GM12878 (cell line): ENCODE results near the gene SLX4IP. TPM values are rescaled to one million over a fixed set of nuclear protein-coding genes. Genes with fewer than 3 reads are reported as not detected.
A peak's percentile ranks its signal among the peaks of the same experiment; 100 is the strongest.

Experiments used
- BACH1 ChIP-seq: fragments of 450-650 bp; IDR thresholded peaks from 2 replicates; pipeline ENCODE4 v1.6.1; 2017; ENCODE audit warnings: mild to moderate bottlenecking, borderline replicate concordance
- EGR1 ChIP-seq, 2 experiments: IDR thresholded peaks; 1 replicate in 1 of 2; 2 replicates in 1 of 2; pipeline ENCODE4 v1.6.1; 2011 to 2012; ENCODE audit warnings: low read depth in 2 of 2, low read length in 2 of 2, borderline replicate concordance in 1 of 2, mild to moderate bottlenecking in 1 of 2, moderate library complexity in 1 of 2
- ESRRA ChIP-seq: IDR thresholded peaks from 2 replicates; pipeline ENCODE4 v1.6.1; 2012; ENCODE audit warnings: mild to moderate bottlenecking, low read length, improper control_type of control experiment
- GABPA ChIP-seq: IDR thresholded peaks from 2 replicates; pipeline ENCODE4 v1.6.1; 2014; ENCODE audit warnings: antibody characterized with exemption, low read depth, mild to moderate bottlenecking, inconsistent platforms
- HDAC2 ChIP-seq: fragments of 200-600 bp; sonication (generic); IDR thresholded peaks from 2 replicates; pipeline ENCODE4 v1.6.1; 2017
- MTA3 ChIP-seq: IDR thresholded peaks from 2 replicates; pipeline ENCODE4 v1.6.1; 2012; ENCODE audit warnings: low read length, inconsistent platforms, borderline replicate concordance
- SREBF1 ChIP-seq: IDR thresholded peaks from 2 replicates; pipeline ENCODE4 v1.6.1; 2012; ENCODE audit warnings: mild to moderate bottlenecking, low read length
- SREBF2 ChIP-seq: IDR thresholded peaks from 2 replicates; pipeline ENCODE4 v1.6.1; 2012; ENCODE audit warnings: mild to moderate bottlenecking, low read length
- TBL1XR1 ChIP-seq: IDR thresholded peaks from 2 replicates; pipeline ENCODE4 v1.6.1; 2012; ENCODE audit warnings: low read depth, low read length, improper control_type of control experiment
- ZNF384 ChIP-seq: IDR thresholded peaks from 2 replicates; pipeline ENCODE4 v1.6.1; 2012; ENCODE audit warnings: low read depth, mild to moderate bottlenecking, low read length, improper control_type of control experiment, borderline replicate concordance
- polyA plus RNA-seq, 11 experiments: library from polyadenylated mRNA; depleted of rRNA in 4 of 11; unstranded in 6 of 11; stranded (reverse) in 5 of 11; fragments of >200 nt; fragmentation: Nextera tagmentation in 4 of 11; fragmentation: Illumina TruSeq in 1 of 11; extraction: Ambion mirVana in 4 of 11; extraction: Trizol in 1 of 11; gene quantifications; 1 replicate in 1 of 11; 2 replicates in 10 of 11; pipeline versions ENCODE4 v1.2.1 to v1.2.3, GENCODE V29; 2011 to 2016; ENCODE audit warnings: inconsistent platforms in 2 of 11, missing spikeins in 2 of 11, low read depth in 1 of 11
- total RNA-seq, 4 experiments: library from RNA; depleted of rRNA in 3 of 4; stranded (reverse); fragments of >200 nt in 3 of 4; fragmentation: Illumina TruSeq in 1 of 4; extraction: Trizol in 1 of 4; gene quantifications; 2 replicates each; pipeline versions ENCODE4 v1.2.1 to v1.2.3, GENCODE V29; 2013 to 2021
- TF ChIP-seq, protein P1 (sequence below): fragments of 450-650 bp; IDR thresholded peaks from 2 replicates; pipeline ENCODE4 v1.6.1; 2014; ENCODE audit warnings: mild to moderate bottlenecking
- TF ChIP-seq, protein P2 (sequence below), 3 experiments: IDR thresholded peaks in 2 of 3; conservative IDR thresholded peaks in 1 of 3; 2 replicates each; pipeline ENCODE4 v1.5.1; 2011; ENCODE audit warnings: low read depth in 3 of 3, low read length in 3 of 3, mild to moderate bottlenecking in 3 of 3, control low read depth in 2 of 3, moderate library complexity in 2 of 3, inconsistent platforms in 1 of 3, mixed read lengths in 1 of 3; ENCODE audit not compliant: control insufficient read depth in 2 of 3, insufficient read depth in 1 of 3; ENCODE audit errors: extremely low read depth in 1 of 3
- TF ChIP-seq, protein P3 (sequence below): fragments of 450-650 bp; formaldehyde crosslinking; IDR thresholded peaks from 2 replicates; pipeline ENCODE4 v1.5.0; 2022; ENCODE audit warnings: mild to moderate bottlenecking, missing genetic modification characterization
- TF ChIP-seq, protein P4 (sequence below): fragments of 450-650 bp; IDR thresholded peaks from 2 replicates; pipeline ENCODE4 v1.6.1; 2017; ENCODE audit warnings: borderline replicate concordance
- TF ChIP-seq, protein P5 (sequence below): fragments of 450-650 bp; formaldehyde crosslinking; IDR thresholded peaks from 2 replicates; pipeline ENCODE4 v1.4.0; 2020; ENCODE audit warnings: mild to moderate bottlenecking, moderate library complexity
- TF ChIP-seq, protein P6 (sequence below): fragments of 450-650 bp; IDR thresholded peaks from 2 replicates; pipeline ENCODE4 v1.6.1; 2017; ENCODE audit warnings: antibody characterized with exemption, mild to moderate bottlenecking, moderate library complexity

Gene SLX4IP
- total and polyA plus RNA-seq, 10 of the 15 experiments (the other 5 are each of a cell fraction or from before 2014, with no cell fraction given) = 2.2 to 11.0 (median 6.3) TPM

DNA sequence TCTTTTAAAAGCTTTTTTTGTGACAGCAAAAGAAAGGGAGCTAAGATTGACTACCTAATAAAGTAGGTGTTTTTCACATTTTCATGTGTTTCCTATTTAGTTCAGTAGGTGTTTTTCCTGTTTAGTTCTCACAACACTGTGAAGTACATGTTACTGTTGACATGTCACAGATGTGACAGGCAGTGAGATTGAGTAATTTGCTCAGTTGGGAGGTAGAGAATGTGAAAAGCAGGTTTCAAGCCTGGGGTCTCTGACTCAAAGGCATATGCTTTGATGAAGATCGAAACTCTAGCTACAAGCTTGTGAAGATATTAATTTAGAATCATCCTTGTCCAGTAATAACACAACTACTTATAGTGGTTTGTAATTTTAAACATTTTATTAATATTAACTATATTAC, 43.1 kb downstream of the SLX4IP start (continued):
- TF ChIP-seq, protein P1, sequence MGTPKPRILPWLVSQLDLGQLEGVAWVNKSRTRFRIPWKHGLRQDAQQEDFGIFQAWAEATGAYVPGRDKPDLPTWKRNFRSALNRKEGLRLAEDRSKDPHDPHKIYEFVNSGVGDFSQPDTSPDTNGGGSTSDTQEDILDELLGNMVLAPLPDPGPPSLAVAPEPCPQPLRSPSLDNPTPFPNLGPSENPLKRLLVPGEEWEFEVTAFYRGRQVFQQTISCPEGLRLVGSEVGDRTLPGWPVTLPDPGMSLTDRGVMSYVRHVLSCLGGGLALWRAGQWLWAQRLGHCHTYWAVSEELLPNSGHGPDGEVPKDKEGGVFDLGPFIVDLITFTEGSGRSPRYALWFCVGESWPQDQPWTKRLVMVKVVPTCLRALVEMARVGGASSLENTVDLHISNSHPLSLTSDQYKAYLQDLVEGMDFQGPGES = no peak
- TF ChIP-seq SREBF1 = no peak
- 0 out of 2 replicates have a peak, but pooled peaks have one; percentile 27 for TF ChIP-seq BACH1
- TF ChIP-seq GABPA = no peak
- TF ChIP-seq, protein P2, sequence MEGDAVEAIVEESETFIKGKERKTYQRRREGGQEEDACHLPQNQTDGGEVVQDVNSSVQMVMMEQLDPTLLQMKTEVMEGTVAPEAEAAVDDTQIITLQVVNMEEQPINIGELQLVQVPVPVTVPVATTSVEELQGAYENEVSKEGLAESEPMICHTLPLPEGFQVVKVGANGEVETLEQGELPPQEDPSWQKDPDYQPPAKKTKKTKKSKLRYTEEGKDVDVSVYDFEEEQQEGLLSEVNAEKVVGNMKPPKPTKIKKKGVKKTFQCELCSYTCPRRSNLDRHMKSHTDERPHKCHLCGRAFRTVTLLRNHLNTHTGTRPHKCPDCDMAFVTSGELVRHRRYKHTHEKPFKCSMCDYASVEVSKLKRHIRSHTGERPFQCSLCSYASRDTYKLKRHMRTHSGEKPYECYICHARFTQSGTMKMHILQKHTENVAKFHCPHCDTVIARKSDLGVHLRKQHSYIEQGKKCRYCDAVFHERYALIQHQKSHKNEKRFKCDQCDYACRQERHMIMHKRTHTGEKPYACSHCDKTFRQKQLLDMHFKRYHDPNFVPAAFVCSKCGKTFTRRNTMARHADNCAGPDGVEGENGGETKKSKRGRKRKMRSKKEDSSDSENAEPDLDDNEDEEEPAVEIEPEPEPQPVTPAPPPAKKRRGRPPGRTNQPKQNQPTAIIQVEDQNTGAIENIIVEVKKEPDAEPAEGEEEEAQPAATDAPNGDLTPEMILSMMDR (IDR thresholded peaks at IDR 0.05 in 2 of 3, conservative IDR thresholded peaks at IDR 0.05 in 1 of 3; ENCODE audit: control insufficient read depth in 2 of 3, extremely low read depth in 1 of 3, insufficient read depth in 1 of 3, low read depth in 3 of 3, low read length in 3 of 3) = no peak
- no peak for TF ChIP-seq MTA3
- TF ChIP-seq, protein P3, sequence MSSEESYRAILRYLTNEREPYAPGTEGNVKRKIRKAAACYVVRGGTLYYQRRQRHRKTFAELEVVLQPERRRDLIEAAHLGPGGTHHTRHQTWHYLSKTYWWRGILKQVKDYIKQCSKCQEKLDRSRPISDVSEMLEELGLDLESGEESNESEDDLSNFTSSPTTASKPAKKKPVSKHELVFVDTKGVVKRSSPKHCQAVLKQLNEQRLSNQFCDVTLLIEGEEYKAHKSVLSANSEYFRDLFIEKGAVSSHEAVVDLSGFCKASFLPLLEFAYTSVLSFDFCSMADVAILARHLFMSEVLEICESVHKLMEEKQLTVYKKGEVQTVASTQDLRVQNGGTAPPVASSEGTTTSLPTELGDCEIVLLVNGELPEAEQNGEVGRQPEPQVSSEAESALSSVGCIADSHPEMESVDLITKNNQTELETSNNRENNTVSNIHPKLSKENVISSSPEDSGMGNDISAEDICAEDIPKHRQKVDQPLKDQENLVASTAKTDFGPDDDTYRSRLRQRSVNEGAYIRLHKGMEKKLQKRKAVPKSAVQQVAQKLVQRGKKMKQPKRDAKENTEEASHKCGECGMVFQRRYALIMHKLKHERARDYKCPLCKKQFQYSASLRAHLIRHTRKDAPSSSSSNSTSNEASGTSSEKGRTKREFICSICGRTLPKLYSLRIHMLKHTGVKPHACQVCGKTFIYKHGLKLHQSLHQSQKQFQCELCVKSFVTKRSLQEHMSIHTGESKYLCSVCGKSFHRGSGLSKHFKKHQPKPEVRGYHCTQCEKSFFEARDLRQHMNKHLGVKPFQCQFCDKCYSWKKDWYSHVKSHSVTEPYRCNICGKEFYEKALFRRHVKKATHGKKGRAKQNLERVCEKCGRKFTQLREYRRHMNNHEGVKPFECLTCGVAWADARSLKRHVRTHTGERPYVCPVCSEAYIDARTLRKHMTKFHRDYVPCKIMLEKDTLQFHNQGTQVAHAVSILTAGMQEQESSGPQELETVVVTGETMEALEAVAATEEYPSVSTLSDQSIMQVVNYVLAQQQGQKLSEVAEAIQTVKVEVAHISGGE (CRISPR knock-in tag) = no peak
- TF ChIP-seq, protein P4, sequence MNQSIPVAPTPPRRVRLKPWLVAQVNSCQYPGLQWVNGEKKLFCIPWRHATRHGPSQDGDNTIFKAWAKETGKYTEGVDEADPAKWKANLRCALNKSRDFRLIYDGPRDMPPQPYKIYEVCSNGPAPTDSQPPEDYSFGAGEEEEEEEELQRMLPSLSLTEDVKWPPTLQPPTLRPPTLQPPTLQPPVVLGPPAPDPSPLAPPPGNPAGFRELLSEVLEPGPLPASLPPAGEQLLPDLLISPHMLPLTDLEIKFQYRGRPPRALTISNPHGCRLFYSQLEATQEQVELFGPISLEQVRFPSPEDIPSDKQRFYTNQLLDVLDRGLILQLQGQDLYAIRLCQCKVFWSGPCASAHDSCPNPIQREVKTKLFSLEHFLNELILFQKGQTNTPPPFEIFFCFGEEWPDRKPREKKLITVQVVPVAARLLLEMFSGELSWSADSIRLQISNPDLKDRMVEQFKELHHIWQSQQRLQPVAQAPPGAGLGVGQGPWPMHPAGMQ = no peak
- TF ChIP-seq HDAC2 = no peak
- TF ChIP-seq ESRRA = no peak
- TF ChIP-seq, protein P5, sequence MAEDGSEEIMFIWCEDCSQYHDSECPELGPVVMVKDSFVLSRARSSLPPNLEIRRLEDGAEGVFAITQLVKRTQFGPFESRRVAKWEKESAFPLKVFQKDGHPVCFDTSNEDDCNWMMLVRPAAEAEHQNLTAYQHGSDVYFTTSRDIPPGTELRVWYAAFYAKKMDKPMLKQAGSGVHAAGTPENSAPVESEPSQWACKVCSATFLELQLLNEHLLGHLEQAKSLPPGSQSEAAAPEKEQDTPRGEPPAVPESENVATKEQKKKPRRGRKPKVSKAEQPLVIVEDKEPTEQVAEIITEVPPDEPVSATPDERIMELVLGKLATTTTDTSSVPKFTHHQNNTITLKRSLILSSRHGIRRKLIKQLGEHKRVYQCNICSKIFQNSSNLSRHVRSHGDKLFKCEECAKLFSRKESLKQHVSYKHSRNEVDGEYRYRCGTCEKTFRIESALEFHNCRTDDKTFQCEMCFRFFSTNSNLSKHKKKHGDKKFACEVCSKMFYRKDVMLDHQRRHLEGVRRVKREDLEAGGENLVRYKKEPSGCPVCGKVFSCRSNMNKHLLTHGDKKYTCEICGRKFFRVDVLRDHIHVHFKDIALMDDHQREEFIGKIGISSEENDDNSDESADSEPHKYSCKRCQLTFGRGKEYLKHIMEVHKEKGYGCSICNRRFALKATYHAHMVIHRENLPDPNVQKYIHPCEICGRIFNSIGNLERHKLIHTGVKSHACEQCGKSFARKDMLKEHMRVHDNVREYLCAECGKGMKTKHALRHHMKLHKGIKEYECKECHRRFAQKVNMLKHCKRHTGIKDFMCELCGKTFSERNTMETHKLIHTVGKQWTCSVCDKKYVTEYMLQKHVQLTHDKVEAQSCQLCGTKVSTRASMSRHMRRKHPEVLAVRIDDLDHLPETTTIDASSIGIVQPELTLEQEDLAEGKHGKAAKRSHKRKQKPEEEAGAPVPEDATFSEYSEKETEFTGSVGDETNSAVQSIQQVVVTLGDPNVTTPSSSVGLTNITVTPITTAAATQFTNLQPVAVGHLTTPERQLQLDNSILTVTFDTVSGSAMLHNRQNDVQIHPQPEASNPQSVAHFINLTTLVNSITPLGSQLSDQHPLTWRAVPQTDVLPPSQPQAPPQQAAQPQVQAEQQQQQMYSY (CRISPR knock-in tag) = no peak
- TF ChIP-seq, protein P6, sequence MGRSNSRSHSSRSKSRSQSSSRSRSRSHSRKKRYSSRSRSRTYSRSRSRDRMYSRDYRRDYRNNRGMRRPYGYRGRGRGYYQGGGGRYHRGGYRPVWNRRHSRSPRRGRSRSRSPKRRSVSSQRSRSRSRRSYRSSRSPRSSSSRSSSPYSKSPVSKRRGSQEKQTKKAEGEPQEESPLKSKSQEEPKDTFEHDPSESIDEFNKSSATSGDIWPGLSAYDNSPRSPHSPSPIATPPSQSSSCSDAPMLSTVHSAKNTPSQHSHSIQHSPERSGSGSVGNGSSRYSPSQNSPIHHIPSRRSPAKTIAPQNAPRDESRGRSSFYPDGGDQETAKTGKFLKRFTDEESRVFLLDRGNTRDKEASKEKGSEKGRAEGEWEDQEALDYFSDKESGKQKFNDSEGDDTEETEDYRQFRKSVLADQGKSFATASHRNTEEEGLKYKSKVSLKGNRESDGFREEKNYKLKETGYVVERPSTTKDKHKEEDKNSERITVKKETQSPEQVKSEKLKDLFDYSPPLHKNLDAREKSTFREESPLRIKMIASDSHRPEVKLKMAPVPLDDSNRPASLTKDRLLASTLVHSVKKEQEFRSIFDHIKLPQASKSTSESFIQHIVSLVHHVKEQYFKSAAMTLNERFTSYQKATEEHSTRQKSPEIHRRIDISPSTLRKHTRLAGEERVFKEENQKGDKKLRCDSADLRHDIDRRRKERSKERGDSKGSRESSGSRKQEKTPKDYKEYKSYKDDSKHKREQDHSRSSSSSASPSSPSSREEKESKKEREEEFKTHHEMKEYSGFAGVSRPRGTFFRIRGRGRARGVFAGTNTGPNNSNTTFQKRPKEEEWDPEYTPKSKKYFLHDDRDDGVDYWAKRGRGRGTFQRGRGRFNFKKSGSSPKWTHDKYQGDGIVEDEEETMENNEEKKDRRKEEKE = no peak
- no peak for TF ChIP-seq EGR1 (IDR thresholded peaks at IDR 0.05; ENCODE audit: borderline replicate concordance in 1 of 2, low read depth in 2 of 2, low read length in 2 of 2)
- no peak for TF ChIP-seq SREBF2
- no peak for TF ChIP-seq TBL1XR1
- no peak for TF ChIP-seq ZNF384
